Muscle of back (tissue), 11 donors: Measurements from ENCODE around the gene GNAO1. TPM values are rescaled to one million over a fixed set of nuclear protein-coding genes. Genes with fewer than 3 reads are reported as not detected.

Source experiments
- DNase-seq, 3 donors: peaks; one replicate each; pipeline versions ENCODE4 v3.0.0 to v3.0.0-alpha.2; 2013
- polyA plus RNA-seq, 10 donors: library from polyadenylated mRNA; unstranded; fragments of 120-200 nt; gene quantifications; one replicate each; pipeline ENCODE4 v1.2.1, GENCODE V29; 2013; ENCODE audit not compliant: insufficient read length in 10 of 10

The GNAO1 gene
- polyA plus RNA-seq, 10 donors: 0.86 to 4.0 (median 1.5) TPM

GRCh38 chr16:56264609-56264972 lies 73.3 kb downstream of the GNAO1 start:
- no peak for DNase-seq

- no peak for DNase-seq
Observed at GRCh38 chr16:56265184-56265583, 73.9 kb downstream of the GNAO1 start.

GRCh38 chr16:56265746-56266145 lies 74.5 kb downstream of the GNAO1 start:
- DNase-seq: no peak

GRCh38 chr16:56266641-56267607 lies 75.6 kb downstream of the GNAO1 start:
- no peak for DNase-seq

- DNase-seq: no peak
Observed at GRCh38 chr16:56267888-56268287, 76.6 kb downstream of the GNAO1 start.

GRCh38 chr16:56268799-56269198 lies 77.5 kb downstream of the GNAO1 start:
- DNase-seq: no peak

GRCh38 chr16:56269281-56269680 lies 78.0 kb downstream of the GNAO1 start:
- no peak for DNase-seq

- DNase-seq: peak in 1 of 3 donors; percentile 91
Observed at GRCh38 chr16:56269811-56270684, 78.8 kb downstream of the GNAO1 start.

GRCh38 chr16:56270828-56271227 lies 79.5 kb downstream of the GNAO1 start:
- no peak for DNase-seq

GRCh38 chr16:56272583-56272894 lies 81.2 kb downstream of the GNAO1 start:
- DNase-seq: no peak

- no peak for DNase-seq
Observed at GRCh38 chr16:56273615-56274014, 82.3 kb downstream of the GNAO1 start.

- no peak for DNase-seq
Observed at GRCh38 chr16:56274369-56274768, 83.1 kb downstream of the GNAO1 start.

GRCh38 chr16:56275076-56275475 lies 83.8 kb downstream of the GNAO1 start:
- DNase-seq: no peak

- no peak for DNase-seq
Observed at GRCh38 chr16:56275801-56276200, 84.5 kb downstream of the GNAO1 start.

- DNase-seq: no peak
Observed at GRCh38 chr16:56277075-56277474, 85.8 kb downstream of the GNAO1 start.

- DNase-seq: no peak
Observed at GRCh38 chr16:56278196-56278855, 87.0 kb downstream of the GNAO1 start.

GRCh38 chr16:56279132-56279531 lies 87.8 kb downstream of the GNAO1 start:
- no peak for DNase-seq

GRCh38 chr16:56279914-56280313 lies 88.6 kb downstream of the GNAO1 start:
- no peak for DNase-seq

- DNase-seq: no peak
Observed at GRCh38 chr16:56281249-56281805, 90.0 kb downstream of the GNAO1 start.

GRCh38 chr16:56282451-56282850 lies 91.2 kb downstream of the GNAO1 start:
- DNase-seq: no peak

- DNase-seq: no peak
Observed at GRCh38 chr16:56284521-56284920, 93.2 kb downstream of the GNAO1 start.

GRCh38 chr16:56286809-56287208 lies 95.5 kb downstream of the GNAO1 start:
- no peak for DNase-seq
